K562 (cell line): ENCODE data around the gene DENND2C.

Source experiments
- CLOCK ChIP-seq: fragments of 250-450 bp; sonication (Bioruptor Pico); IDR thresholded peaks from 2 replicates; pipeline ENCODE4 v1.4.0; 2020; ENCODE audit warnings: mild to moderate bottlenecking, moderate library complexity, borderline replicate concordance
- CTCF ChIP-seq, 3 experiments: IDR thresholded peaks in 2 of 3; conservative IDR thresholded peaks in 1 of 3; 2 replicates each; pipeline ENCODE4 v1.5.1; 2011 to 2012; ENCODE audit warnings: low read length in 3 of 3, mild to moderate bottlenecking in 3 of 3, control low read depth in 2 of 3, improper control_type of control experiment in 1 of 3, inconsistent platforms in 1 of 3, low read depth in 1 of 3, mixed read lengths in 1 of 3, moderate library complexity in 1 of 3; ENCODE audit not compliant: insufficient read depth in 2 of 3
- EP300 ChIP-seq: IDR thresholded peaks from 2 replicates; pipeline ENCODE4 v1.6.1; 2012; ENCODE audit warnings: low read length, improper control_type of control experiment
- EZH2 ChIP-seq: IDR thresholded peaks from 2 replicates; pipeline ENCODE4 v1.6.1; 2012; ENCODE audit warnings: low read depth, mild to moderate bottlenecking, inconsistent platforms, low read length, borderline replicate concordance
- KDM1A ChIP-seq, 2 experiments: fragments of 450-650 bp; IDR thresholded peaks; 2 replicates each; pipeline ENCODE4 v1.6.1; 2016; ENCODE audit warnings: mild to moderate bottlenecking in 2 of 2
- KLF16 ChIP-seq: IDR thresholded peaks from 2 replicates; pipeline ENCODE4 v1.6.1; 2016; ENCODE audit warnings: antibody characterized with exemption
- NFE2L1 ChIP-seq: fragments of 450-650 bp; IDR thresholded peaks from 2 replicates; pipeline ENCODE4 v1.6.1; 2016; ENCODE audit warnings: missing genetic modification characterization, low read depth, mild to moderate bottlenecking, missing compliant biosample characterization, moderate library complexity, borderline replicate concordance
- POLR2A ChIP-seq: fragments of 450-650 bp; conservative IDR thresholded peaks from 2 replicates; pipeline ENCODE4 v1.6.1; 2016
- POLR2AphosphoS5 ChIP-seq: IDR thresholded peaks from 2 replicates; pipeline ENCODE4 v1.6.1; 2011; ENCODE audit warnings: mild to moderate bottlenecking, low read depth, low read length, moderate library complexity; ENCODE audit not compliant: control insufficient read depth, insufficient read depth
- SMARCB1 ChIP-seq: IDR thresholded peaks from 2 replicates; pipeline ENCODE4 v1.6.1; 2011; ENCODE audit warnings: improper control_type of control experiment, low read depth; ENCODE audit not compliant: insufficient read length
- SPI1 ChIP-seq: IDR thresholded peaks from 2 replicates; pipeline ENCODE4 v1.6.1; 2011; ENCODE audit warnings: low read depth, low read length, control low read depth, borderline replicate concordance
- SREBF2 ChIP-seq: sonication (generic); formaldehyde crosslinking; IDR thresholded peaks from 2 replicates; pipeline ENCODE4 v1.4.0; 2020; ENCODE audit warnings: mild to moderate bottlenecking, missing genetic modification reagents
- ZNF133 ChIP-seq: fragments of 250-450 bp; sonication (Bioruptor Pico); IDR thresholded peaks from 2 replicates; pipeline ENCODE4 v1.4.0; 2020; ENCODE audit warnings: mild to moderate bottlenecking

- TF ChIP-seq EP300 (no peak), EZH2 (no peak), KLF16 (no peak), CTCF (IDR thresholded peaks at IDR 0.05 in 2 of 3, conservative IDR thresholded peaks at IDR 0.05 in 1 of 3; ENCODE audit: insufficient read depth in 2 of 3, low read depth in 1 of 3, low read length in 3 of 3) (no peak), SPI1 (no peak), POLR2A (no peak), CLOCK (CRISPR knock-in tag) (no peak), NFE2L1 (tag) (no peak), ZNF133 (CRISPR knock-in tag) (no peak), KDM1A (IDR thresholded peaks at IDR 0.05) (no peak), SMARCB1 (no peak), SREBF2 (CRISPR knock-in tag) (no peak), POLR2AphosphoS5 (no peak)
These were observed 1.5 kb downstream of the DENND2C start for GRCh38 chr1:114668373-114668772.
